CD4-positive, alpha-beta T cell (primary cell): ENCODE measurements around the gene ARHGAP15. TPM values are rescaled to one million over a fixed set of nuclear protein-coding genes. Genes with fewer than 3 reads are reported as not detected.

ENCODE experiments used
- ATAC-seq: fragments of 200-7000 bp; cut with Tn5 transposase; one replicate; pipeline ENCODE4 v1.10.0; 2022; ENCODE audit warnings: mild to moderate bottlenecking; ENCODE audit not compliant: poor library complexity
- CTCF ChIA-PET: fragments of 350-600 bp; sonication (Branson Sonifier 250); formaldehyde crosslinking; loops from one replicate; lab custom pipeline; 2021; ENCODE audit warnings: antibody characterized with exemption, inconsistent platforms; lab: Charles Lee
- POLR2A ChIA-PET: fragments of 350-600 bp; sonication (Branson Sonifier 250); formaldehyde crosslinking; loops from one replicate; lab custom pipeline; 2021; ENCODE audit warnings: antibody characterized with exemption, inconsistent platforms; lab: Charles Lee
- DNase-seq, 14 experiments: peaks; one replicate each; pipeline ENCODE4 v3.0.0-alpha.2; 2013 to 2020; ENCODE audit warnings: mixed read lengths in 2 of 14
- H3K27ac ChIP-seq, 2 donors: one replicate each; pipeline versions ENCODE4 v1.5.1 to v1.7.0; 2013; ENCODE audit warnings: low read length in 2 of 2, low read depth in 1 of 2, mild to moderate bottlenecking in 1 of 2
- H3K27me3 ChIP-seq, 2 experiments: 1 replicate in 1 of 2; 2 replicates in 1 of 2; pipeline versions ENCODE4 v1.6.1 to v1.7.0; 2013; ENCODE audit warnings: low read length in 2 of 2, control low read depth in 1 of 2, mild to moderate bottlenecking in 1 of 2, moderate library complexity in 1 of 2; ENCODE audit not compliant: insufficient read depth in 2 of 2, control insufficient read depth in 1 of 2
- H3K36me3 ChIP-seq: one replicate; pipeline ENCODE4 v1.6.1; 2013; ENCODE audit warnings: low read length, control low read depth; ENCODE audit not compliant: insufficient read depth
- H3K4me1 ChIP-seq: one replicate; pipeline ENCODE4 v1.6.1; 2013; ENCODE audit warnings: low read length, control low read depth; ENCODE audit not compliant: insufficient read depth
- H3K4me3 ChIP-seq: one replicate; pipeline ENCODE4 v1.5.1; 2013; ENCODE audit warnings: mild to moderate bottlenecking, low read length, moderate library complexity
- H3K9me3 ChIP-seq, 2 experiments: 1 replicate in 1 of 2; 2 replicates in 1 of 2; pipeline versions ENCODE4 v1.6.1 to v1.7.0; 2013; ENCODE audit warnings: low read length in 2 of 2, mild to moderate bottlenecking in 2 of 2, control low read depth in 1 of 2, moderate library complexity in 1 of 2; ENCODE audit not compliant: control insufficient read depth in 1 of 2, insufficient read depth in 1 of 2
- H3K27ac Mint-ChIP-seq: one replicate; pipeline ENCODE4 v1.8.0; 2020; ENCODE audit warnings: mixed read lengths
- H3K27me3 Mint-ChIP-seq: one replicate; pipeline ENCODE4 v1.8.0; 2021; ENCODE audit warnings: mixed read lengths
- H3K36me3 Mint-ChIP-seq: one replicate; pipeline ENCODE4 v1.8.0; 2021; ENCODE audit warnings: low read depth, mixed read lengths
- H3K4me1 Mint-ChIP-seq: one replicate; pipeline ENCODE4 v1.8.0; 2021; ENCODE audit warnings: low read depth, mixed read lengths
- H3K4me3 Mint-ChIP-seq: one replicate; pipeline ENCODE4 v1.8.0; 2020; ENCODE audit warnings: mild to moderate bottlenecking, mixed read lengths
- H3K9me3 Mint-ChIP-seq: one replicate; pipeline ENCODE4 v1.8.0; 2020; ENCODE audit warnings: mixed read lengths
- CTCF ChIP-seq: fragments of 200-600 bp; IDR thresholded peaks from one replicate; pipeline ENCODE4 v1.8.0; 2022; ENCODE audit warnings: antibody characterized with exemption, mild to moderate bottlenecking
- intact Hi-C, 2 experiments: fragments of 100-400 bp; cut with DNase I in 1 of 2; cut with micrococcal nuclease in 1 of 2; formaldehyde crosslinking; loops; one replicate each; pipeline versions ENCODE4 v1.15.1 to v1.9.0; 2023 to 2025; cut with DNase I, micrococcal nuclease
- total RNA-seq, 174 experiments: library from RNA in 2 of 174; stranded (reverse) in 2 of 174; gene quantifications; one replicate each; pipeline ENCODE4 v1.2.3 and lab custom pipeline; 2021 to 2026

ARHGAP15 gene
- total RNA-seq, 2 experiments from 2014 or later = 158 to 165 TPM

- DNase-seq (no peak), ATAC-seq (no peak)
- Mint-ChIP-seq H3K4me3 (no peak overlapping the region), H3K27me3 (no peaks in the 10 kb centered on the region), H3K27ac (peak overlapping the region; percentile 9), H3K9me3 (no peaks in the 10 kb centered on the region), H3K4me1 (peaks cover 52% of the 10 kb centered on the region), H3K36me3 (peaks cover 73% of the 10 kb centered on the region)
- Histone ChIP-seq H3K9me3 (no peaks in the 10 kb centered on the region), H3K36me3 (peaks cover 24% of the 10 kb centered on the region), H3K27me3 (no peaks in the 10 kb centered on the region), H3K4me1 (peaks cover 7% of the 10 kb centered on the region), H3K27ac (no peak overlapping the region), H3K4me3 (no peak overlapping the region)
- TF ChIP-seq CTCF = no peak
- intact Hi-C loops = no loop called here
- CTCF ChIA-PET = interaction anchor here (0.7 kb wide), 1 partner anchor 9 kb away, joined by 3 read pairs; no protein-coding TSS in a partner anchor
- POLR2A ChIA-PET = no interaction called here
Observed at GRCh38 chr2:143718745-143719144, 589.5 kb downstream of the ARHGAP15 start.

DNA sequence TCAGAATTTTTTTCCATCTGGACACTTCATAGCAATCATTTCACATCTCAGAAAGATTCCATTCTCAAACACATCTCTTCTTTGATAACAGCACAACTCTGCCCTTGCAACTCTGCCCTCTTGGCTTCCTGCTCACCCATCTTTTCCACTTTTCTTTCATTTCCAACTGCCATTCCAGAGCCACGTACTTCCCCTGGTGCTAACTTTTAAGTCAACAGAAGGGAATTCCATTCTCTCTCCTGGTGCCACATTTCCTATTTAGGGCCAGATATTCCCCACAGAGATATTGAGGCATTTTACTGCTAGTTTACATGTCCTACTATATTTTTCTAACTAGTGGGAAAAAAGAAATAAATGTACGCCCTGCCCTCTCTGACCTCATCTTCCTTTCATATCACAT is 590.2 kb downstream of the ARHGAP15 start:
- Histone ChIP-seq H3K4me1 (peaks cover 8% of the 10 kb centered on the region), H3K27me3 (no peaks in the 10 kb centered on the region), H3K36me3 (peaks cover 27% of the 10 kb centered on the region), H3K9me3 (no peaks in the 10 kb centered on the region), H3K4me3 (no peak overlapping the region), H3K27ac (no peak overlapping the region)
- ATAC-seq (no peak), DNase-seq (no peak)
- TF ChIP-seq CTCF = no peak
- intact Hi-C loops = no loop called here
- ChIA-PET CTCF (no interaction called here), POLR2A (no interaction called here)
- Mint-ChIP-seq H3K4me3 (no peak overlapping the region), H3K4me1 (peaks cover 56% of the 10 kb centered on the region), H3K36me3 (peaks cover 73% of the 10 kb centered on the region), H3K27me3 (no peaks in the 10 kb centered on the region), H3K27ac (peak overlapping the region; percentile 3), H3K9me3 (no peaks in the 10 kb centered on the region)

DNA sequence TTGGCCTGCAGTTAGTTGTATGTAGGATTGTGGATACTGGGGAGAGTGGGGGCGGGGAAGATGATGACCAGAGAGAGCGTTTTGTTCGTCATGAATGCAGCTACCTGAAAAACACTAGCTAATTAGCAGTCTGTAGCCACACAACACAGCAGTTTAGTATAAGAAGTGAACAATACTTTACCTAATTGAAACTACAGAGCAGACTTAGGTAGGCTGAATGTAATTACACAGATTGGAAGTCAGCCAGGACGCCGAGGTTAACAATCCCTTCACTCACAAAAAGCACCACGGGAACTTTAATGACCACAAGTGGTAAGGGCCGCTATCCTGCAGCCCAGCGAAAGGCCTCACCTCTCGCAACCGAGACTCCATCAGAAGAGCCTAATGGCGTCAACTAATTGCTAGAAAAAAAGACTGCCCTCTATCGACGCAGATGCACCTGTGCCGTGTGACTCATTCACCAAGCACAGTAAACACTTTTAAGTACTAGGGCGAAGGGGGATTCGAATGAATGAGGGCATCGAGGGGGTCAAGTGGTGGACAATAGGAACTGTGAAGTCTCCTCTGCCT is 591.0 kb downstream of the ARHGAP15 start:
- no peak for DNase-seq
- no peaks in the 10 kb centered on the region for H3K9me3 Mint-ChIP-seq
- intact Hi-C loops = no loop called here
- CTCF ChIA-PET = interaction anchor here (0.6 kb wide), 1 partner anchor 33 kb away, joined by 3 read pairs; no protein-coding TSS in a partner anchor
- POLR2A ChIA-PET = no interaction called here
- Histone ChIP-seq H3K27me3 (no peaks in the 10 kb centered on the region), H3K36me3 (peaks cover 27% of the 10 kb centered on the region), H3K4me3 (no peak overlapping the region), H3K9me3 (no peaks in the 10 kb centered on the region), H3K27ac (no peak overlapping the region), H3K4me1 (peaks cover 8% of the 10 kb centered on the region)
- H3K36me3 Mint-ChIP-seq = peaks cover 74% of the 10 kb centered on the region
- no peak for ATAC-seq
- H3K27ac Mint-ChIP-seq = peak overlapping the region; percentile 3
- peaks cover 57% of the 10 kb centered on the region for H3K4me1 Mint-ChIP-seq
- H3K4me3 Mint-ChIP-seq = no peak overlapping the region
- no peaks in the 10 kb centered on the region for H3K27me3 Mint-ChIP-seq
- no peak for TF ChIP-seq CTCF
